Central memory CD8-positive, alpha-beta T cell (primary cell): ENCODE results near the gene PPM1E.
"Not testable (repeated sequence)": the region's sequence is repeated elsewhere in the genome, so short reads cannot be mapped to it uniquely, and the experiment has no call there.

Source experiments
- ATAC-seq: fragments of 150-1000 bp; cut with Tn5 transposase; replicated peaks from 2 replicates; pipeline ENCODE4 v1.10.0; 2022; ENCODE audit warnings: mild to moderate bottlenecking, moderate FRiP score, moderate number of reproducible peaks; ENCODE audit not compliant: poor library complexity, severe bottlenecking; ENCODE audit errors: extremely low read depth
- DNase-seq, 2 donors: peaks; one replicate each; pipeline ENCODE4 v3.0.0; 2021; ENCODE audit warnings: low spot score in 2 of 2
- H3K27ac Mint-ChIP-seq: one replicate; pipeline ENCODE4 v1.8.0; 2022; ENCODE audit warnings: low read depth, mild to moderate bottlenecking, moderate library complexity, mixed read lengths
- H3K27me3 Mint-ChIP-seq: one replicate; pipeline ENCODE4 v1.8.0; 2022; ENCODE audit warnings: mixed read lengths
- H3K36me3 Mint-ChIP-seq: one replicate; pipeline ENCODE4 v1.8.0; 2022; ENCODE audit warnings: mild to moderate bottlenecking, moderate library complexity, mixed read lengths; ENCODE audit not compliant: insufficient read depth
- H3K4me1 Mint-ChIP-seq: one replicate; pipeline ENCODE4 v1.8.0; 2022; ENCODE audit warnings: mixed read lengths
- H3K4me3 Mint-ChIP-seq: one replicate; pipeline ENCODE4 v1.8.0; 2022; ENCODE audit warnings: mild to moderate bottlenecking, moderate library complexity, mixed read lengths
- H3K9me3 Mint-ChIP-seq: one replicate; pipeline ENCODE4 v1.8.0; 2022; ENCODE audit warnings: mixed read lengths

Gene PPM1E

GRCh38 chr17:58753026-58753425 lies 2.6 kb upstream of the PPM1E start:
- Mint-ChIP-seq H3K4me3 (no peak overlapping the region), H3K9me3 (no peaks in the 10 kb centered on the region), H3K36me3 (peaks cover 2% of the 10 kb centered on the region), H3K27ac (no peak overlapping the region), H3K27me3 (peaks cover 44% of the 10 kb centered on the region), H3K4me1 (peaks cover 14% of the 10 kb centered on the region)
- DNase-seq (no peak), ATAC-seq (no peak)

GRCh38 chr17:58755269-58755576 lies 431 bp upstream of the PPM1E start:
- H3K4me1 Mint-ChIP-seq: peaks cover 14% of the 10 kb centered on the region
- H3K9me3 Mint-ChIP-seq: no peaks in the 10 kb centered on the region
- H3K36me3 Mint-ChIP-seq: peaks cover 2% of the 10 kb centered on the region
- ATAC-seq: no peak
- H3K27ac Mint-ChIP-seq: no peak overlapping the region
- H3K4me3 Mint-ChIP-seq: peak overlapping the region; percentile 89
- no peak for DNase-seq
- H3K27me3 Mint-ChIP-seq: peaks cover 59% of the 10 kb centered on the region

GRCh38 chr17:58756246-58757161 lies 850 bp downstream of the PPM1E start:
- Mint-ChIP-seq H3K36me3 (peaks cover 2% of the 10 kb centered on the region), H3K4me1 (peaks cover 14% of the 10 kb centered on the region), H3K4me3 (peak overlapping the region; percentile 89), H3K27ac (no peak overlapping the region), H3K27me3 (peaks cover 72% of the 10 kb centered on the region), H3K9me3 (no peaks in the 10 kb centered on the region)
- DNase-seq: no peak
- ATAC-seq: peak; percentile 32

DNA sequence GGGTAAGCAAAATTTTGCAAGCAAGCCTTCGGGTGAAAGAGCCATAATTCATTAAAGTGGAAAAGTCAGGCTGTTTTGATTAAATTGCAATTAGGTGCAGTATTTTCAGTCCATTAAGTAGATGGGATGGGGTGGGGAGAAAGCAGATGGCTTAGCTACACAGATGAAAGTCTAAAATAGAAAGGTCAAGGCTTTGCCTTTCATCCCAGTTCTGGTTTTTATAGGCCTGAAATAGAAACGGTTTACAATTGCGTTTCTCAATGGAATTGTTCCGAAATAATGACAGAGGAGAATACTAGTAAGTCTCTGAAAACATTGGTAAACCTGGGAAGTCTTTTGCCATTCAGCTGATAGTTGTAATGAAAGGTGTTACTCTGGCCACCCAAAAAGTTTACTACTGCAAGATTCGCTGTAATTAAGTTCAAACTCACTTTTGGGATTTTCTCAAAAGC lies 1.5 kb downstream of the PPM1E start:
- Mint-ChIP-seq H3K36me3 (peaks cover 2% of the 10 kb centered on the region), H3K27ac (no peak overlapping the region), H3K4me3 (peak overlapping the region; percentile 89), H3K9me3 (no peaks in the 10 kb centered on the region), H3K4me1 (peaks cover 14% of the 10 kb centered on the region), H3K27me3 (peaks cover 79% of the 10 kb centered on the region)
- DNase-seq: no peak
- ATAC-seq: no peak

DNA sequence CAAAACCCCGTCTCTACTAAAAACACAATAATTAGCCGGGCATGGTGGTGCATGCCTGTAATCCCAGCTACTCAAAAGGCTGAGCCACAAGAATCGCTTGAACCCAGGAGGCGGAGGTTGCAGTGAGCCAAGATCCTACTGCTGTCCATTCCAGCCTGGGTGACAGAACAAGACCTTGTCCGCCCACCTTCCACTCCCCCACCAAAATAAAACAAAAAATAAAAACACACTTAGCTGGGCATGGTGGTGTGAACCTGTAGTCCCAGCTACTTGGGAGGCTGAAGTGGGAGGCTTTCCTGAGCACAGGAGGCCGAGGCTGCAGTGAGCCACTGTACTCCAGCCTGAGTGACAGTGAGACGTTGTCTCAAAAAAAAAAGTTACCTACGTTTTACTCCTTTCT lies 3.2 kb downstream of the PPM1E start:
- Mint-ChIP-seq H3K36me3 (peaks cover 2% of the 10 kb centered on the region), H3K9me3 (no peaks in the 10 kb centered on the region), H3K4me3 (no peak overlapping the region), H3K27ac (no peak overlapping the region), H3K4me1 (peaks cover 14% of the 10 kb centered on the region), H3K27me3 (peaks cover 75% of the 10 kb centered on the region)
- ATAC-seq (no peak), DNase-seq (no peak)

- no peak overlapping the region for H3K4me3 Mint-ChIP-seq
- H3K4me1 Mint-ChIP-seq: peaks cover 14% of the 10 kb centered on the region
- no peak overlapping the region for H3K27ac Mint-ChIP-seq
- ATAC-seq (no peak), DNase-seq (no peak)
- H3K36me3 Mint-ChIP-seq: peaks cover 2% of the 10 kb centered on the region
- peaks cover 69% of the 10 kb centered on the region for H3K27me3 Mint-ChIP-seq
- no peaks in the 10 kb centered on the region for H3K9me3 Mint-ChIP-seq
These were observed 3.9 kb downstream of the PPM1E start for GRCh38 chr17:58759522-58759921.

- no peaks in the 10 kb centered on the region for H3K9me3 Mint-ChIP-seq
- DNase-seq (no peak), ATAC-seq (no peak)
- H3K4me3 Mint-ChIP-seq: no peak overlapping the region
- H3K4me1 Mint-ChIP-seq: peaks cover 11% of the 10 kb centered on the region
- peaks cover 61% of the 10 kb centered on the region for H3K27me3 Mint-ChIP-seq
- peaks cover 2% of the 10 kb centered on the region for H3K36me3 Mint-ChIP-seq
- no peak overlapping the region for H3K27ac Mint-ChIP-seq
These were observed 4.6 kb downstream of the PPM1E start for GRCh38 chr17:58760248-58760647.

GRCh38 chr17:58763263-58763662 lies 7.6 kb downstream of the PPM1E start:
- no peaks in the 10 kb centered on the region for H3K36me3 Mint-ChIP-seq
- H3K27ac Mint-ChIP-seq: no peak overlapping the region
- DNase-seq (no peak), ATAC-seq (no peak)
- H3K4me3 Mint-ChIP-seq: no peak overlapping the region
- no peaks in the 10 kb centered on the region for H3K9me3 Mint-ChIP-seq
- no peaks in the 10 kb centered on the region for H3K4me1 Mint-ChIP-seq
- peaks cover 45% of the 10 kb centered on the region for H3K27me3 Mint-ChIP-seq

- Mint-ChIP-seq H3K27ac (no peak overlapping the region), H3K4me1 (no peaks in the 10 kb centered on the region), H3K27me3 (peaks cover 38% of the 10 kb centered on the region), H3K4me3 (no peak overlapping the region), H3K36me3 (no peaks in the 10 kb centered on the region), H3K9me3 (no peaks in the 10 kb centered on the region)
- no peak for DNase-seq
- no peak for ATAC-seq
These were observed 8.7 kb downstream of the PPM1E start for GRCh38 chr17:58764373-58764772.

- H3K27me3 Mint-ChIP-seq: peaks cover 22% of the 10 kb centered on the region
- H3K9me3 Mint-ChIP-seq, H3K4me3 Mint-ChIP-seq, ATAC-seq, DNase-seq, H3K4me1 Mint-ChIP-seq, H3K36me3 Mint-ChIP-seq, H3K27ac Mint-ChIP-seq: not testable (repeated sequence)
These were observed 22.8 kb downstream of the PPM1E start for GRCh38 chr17:58778482-58778881.

DNA sequence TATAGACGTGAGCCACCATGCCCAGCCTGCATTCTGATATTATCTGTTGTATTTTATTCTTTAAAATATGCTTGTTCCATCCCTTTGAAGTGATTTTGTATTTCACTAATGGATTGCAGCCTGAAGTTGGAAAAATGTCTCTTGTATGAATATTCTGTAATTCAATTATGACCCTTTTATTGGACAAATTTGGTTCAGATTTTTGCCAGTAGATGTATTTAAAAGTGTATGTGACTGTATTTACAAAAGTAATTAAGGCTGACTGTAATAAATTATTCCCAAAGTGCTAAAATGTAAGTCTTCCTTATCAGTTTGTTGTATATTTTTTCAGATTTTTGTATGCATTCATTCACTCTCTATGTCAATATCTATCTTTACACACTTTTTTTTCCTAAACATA lies 23.8 kb downstream of the PPM1E start:
- no peaks in the 10 kb centered on the region for H3K4me1 Mint-ChIP-seq
- no peak for ATAC-seq

DNA sequence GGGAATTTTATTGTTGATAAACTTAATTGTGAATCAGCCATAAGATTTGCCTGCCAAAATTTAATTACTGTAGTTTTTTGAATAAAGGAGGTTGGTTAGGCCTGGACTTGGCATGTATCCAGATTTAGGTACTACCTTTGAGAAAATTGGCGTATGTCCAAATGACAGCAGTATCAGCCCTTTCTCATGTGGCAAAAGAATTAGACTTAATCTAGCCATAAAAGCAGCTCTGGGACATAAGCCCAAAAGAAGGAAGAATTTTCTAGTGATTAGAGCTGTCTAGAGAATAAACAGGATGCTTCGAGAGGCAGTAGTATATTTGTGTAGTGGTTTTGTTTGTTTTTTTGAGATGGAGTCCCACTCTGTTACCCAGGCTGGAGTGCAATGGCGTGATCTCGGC lies 27.7 kb downstream of the PPM1E start:
- Mint-ChIP-seq H3K4me1 (no peaks in the 10 kb centered on the region), H3K4me3 (no peak overlapping the region), H3K9me3 (no peaks in the 10 kb centered on the region), H3K27me3 (peaks cover 17% of the 10 kb centered on the region), H3K27ac (no peak overlapping the region), H3K36me3 (no peaks in the 10 kb centered on the region)
- DNase-seq: no peak
- no peak for ATAC-seq

More for the DNA sequence above, 23.8 kb downstream of the PPM1E start:
- Mint-ChIP-seq H3K27ac (no peak overlapping the region), H3K4me3 (no peak overlapping the region), H3K36me3 (no peaks in the 10 kb centered on the region), H3K9me3 (no peaks in the 10 kb centered on the region), H3K27me3 (peaks cover 17% of the 10 kb centered on the region)
- no peak for DNase-seq

DNA sequence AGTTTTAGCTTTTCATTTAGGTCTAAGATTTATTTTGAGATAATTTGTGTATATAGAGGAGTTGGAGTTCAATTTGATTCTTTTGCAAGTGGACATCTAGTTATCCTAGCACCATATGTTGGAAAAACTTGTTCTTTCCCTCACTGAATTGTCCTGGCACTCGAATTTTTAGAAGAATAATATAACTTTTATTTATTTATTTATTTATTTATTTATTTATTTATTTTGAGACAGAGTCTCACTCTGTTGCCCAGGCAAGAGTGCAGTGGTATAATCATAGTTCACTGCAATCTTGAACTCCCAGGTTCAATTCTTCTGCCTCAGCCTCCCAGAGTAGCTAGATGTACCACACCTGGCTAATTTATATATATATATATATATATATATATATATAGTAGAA lies 29.4 kb downstream of the PPM1E start:
- DNase-seq: no peak
- Mint-ChIP-seq H3K36me3 (no peaks in the 10 kb centered on the region), H3K4me3 (no peak overlapping the region), H3K4me1 (no peaks in the 10 kb centered on the region), H3K27me3 (peaks cover 11% of the 10 kb centered on the region), H3K27ac (no peak overlapping the region), H3K9me3 (no peaks in the 10 kb centered on the region)
- no peak for ATAC-seq
